Liver (tissue), 3 donors: ENCODE results near the gene INPP5E.

Experiments used
- ATF3 ChIP-seq: IDR thresholded peaks from 2 replicates; pipeline ENCODE4 v1.6.1; 2016; ENCODE audit warnings: antibody characterized with exemption
- CTCF ChIP-seq: fragments of 150-350 bp; IDR thresholded peaks from 2 replicates; pipeline ENCODE4 v1.5.1; 2017; ENCODE audit warnings: improper control_type of control experiment, low read depth, low read length; ENCODE audit not compliant: missing input control
- EGR1 ChIP-seq, 2 donors: IDR thresholded peaks; 2 replicates each; pipeline ENCODE4 v1.6.1; 2016 to 2018; ENCODE audit warnings: antibody characterized with exemption in 2 of 2, low read depth in 2 of 2
- FOXA2 ChIP-seq: IDR thresholded peaks from 2 replicates; pipeline ENCODE4 v1.6.1; 2016; ENCODE audit warnings: antibody characterized with exemption
- GABPA ChIP-seq, 2 donors: IDR thresholded peaks in 1 of 2; conservative IDR thresholded peaks in 1 of 2; 2 replicates each; pipeline ENCODE4 v1.6.1; 2016; ENCODE audit warnings: antibody characterized with exemption in 2 of 2, mild to moderate bottlenecking in 1 of 2, moderate library complexity in 1 of 2
- JUND ChIP-seq, 2 donors: IDR thresholded peaks; 2 replicates each; pipeline ENCODE4 v1.6.1; 2016; ENCODE audit warnings: antibody characterized with exemption in 2 of 2
- MAX ChIP-seq: IDR thresholded peaks from 2 replicates; pipeline ENCODE4 v1.6.1; 2016; ENCODE audit warnings: antibody characterized with exemption
- NR2F2 ChIP-seq: IDR thresholded peaks from 2 replicates; pipeline ENCODE4 v1.6.1; 2016; ENCODE audit warnings: antibody characterized with exemption
- RAD21 ChIP-seq, 2 donors: IDR thresholded peaks; 2 replicates each; pipeline ENCODE4 v1.6.1; 2016; ENCODE audit warnings: antibody characterized with exemption in 2 of 2, mild to moderate bottlenecking in 2 of 2
- REST ChIP-seq: IDR thresholded peaks from 2 replicates; pipeline ENCODE4 v1.6.1; 2016; ENCODE audit warnings: antibody characterized with exemption, mild to moderate bottlenecking
- SP1 ChIP-seq: IDR thresholded peaks from 2 replicates; pipeline ENCODE4 v1.6.1; 2018; ENCODE audit warnings: antibody characterized with exemption, mild to moderate bottlenecking
- TAF1 ChIP-seq: conservative IDR thresholded peaks from 2 replicates; pipeline ENCODE4 v1.6.1; 2016; ENCODE audit warnings: antibody characterized with exemption, mild to moderate bottlenecking
- YY1 ChIP-seq: IDR thresholded peaks from 2 replicates; pipeline ENCODE4 v1.6.1; 2016; ENCODE audit warnings: antibody characterized with exemption, mild to moderate bottlenecking
- ZBTB33 ChIP-seq: IDR thresholded peaks from 2 replicates; pipeline ENCODE4 v1.6.1; 2016; ENCODE audit warnings: antibody characterized with exemption
- donor health status: healthy.
- donor health status: healthy.

GRCh38 chr9:136394312-136395019, 45.2 kb downstream of the INPP5E start:
- TF ChIP-seq TAF1 (no peak), CTCF (no peak), RAD21 (IDR thresholded peaks at IDR 0.05) (no peak), REST (no peak), SP1 (no peak), ATF3 (no peak), MAX (no peak), JUND (IDR thresholded peaks at IDR 0.05) (no peak), GABPA (IDR thresholded peaks at IDR 0.05 in 1 of 2, conservative IDR thresholded peaks at IDR 0.05 in 1 of 2) (no peak), ZBTB33 (no peak), EGR1 (IDR thresholded peaks at IDR 0.05; ENCODE audit: low read depth in 2 of 2) (no peak), YY1 (no peak), FOXA2 (no peak), NR2F2 (no peak)
